ENCODE data around the gene ENTPD5.

DNA sequence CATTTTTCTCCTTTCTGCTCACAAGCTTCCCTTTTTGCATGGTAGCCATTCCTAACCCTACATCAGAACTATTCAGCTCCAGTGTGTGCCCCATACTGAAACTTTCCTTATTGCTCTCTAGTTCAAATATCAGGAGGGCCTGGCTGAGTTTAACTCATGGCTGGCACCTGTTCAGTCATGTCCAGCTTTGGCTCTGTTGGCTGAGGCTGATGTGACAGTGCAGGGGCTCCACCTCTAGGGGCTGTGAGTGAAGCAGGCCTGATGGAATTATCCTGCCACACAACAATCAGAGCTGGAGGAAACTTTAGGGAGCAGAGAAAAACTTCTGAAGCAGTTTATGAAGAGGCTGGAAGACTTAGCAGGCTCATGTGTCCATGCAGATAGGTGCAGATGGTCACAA is 60.5 kb downstream of the ENTPD5 start:
- TF ChIP-seq, protein P1, sequence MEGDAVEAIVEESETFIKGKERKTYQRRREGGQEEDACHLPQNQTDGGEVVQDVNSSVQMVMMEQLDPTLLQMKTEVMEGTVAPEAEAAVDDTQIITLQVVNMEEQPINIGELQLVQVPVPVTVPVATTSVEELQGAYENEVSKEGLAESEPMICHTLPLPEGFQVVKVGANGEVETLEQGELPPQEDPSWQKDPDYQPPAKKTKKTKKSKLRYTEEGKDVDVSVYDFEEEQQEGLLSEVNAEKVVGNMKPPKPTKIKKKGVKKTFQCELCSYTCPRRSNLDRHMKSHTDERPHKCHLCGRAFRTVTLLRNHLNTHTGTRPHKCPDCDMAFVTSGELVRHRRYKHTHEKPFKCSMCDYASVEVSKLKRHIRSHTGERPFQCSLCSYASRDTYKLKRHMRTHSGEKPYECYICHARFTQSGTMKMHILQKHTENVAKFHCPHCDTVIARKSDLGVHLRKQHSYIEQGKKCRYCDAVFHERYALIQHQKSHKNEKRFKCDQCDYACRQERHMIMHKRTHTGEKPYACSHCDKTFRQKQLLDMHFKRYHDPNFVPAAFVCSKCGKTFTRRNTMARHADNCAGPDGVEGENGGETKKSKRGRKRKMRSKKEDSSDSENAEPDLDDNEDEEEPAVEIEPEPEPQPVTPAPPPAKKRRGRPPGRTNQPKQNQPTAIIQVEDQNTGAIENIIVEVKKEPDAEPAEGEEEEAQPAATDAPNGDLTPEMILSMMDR (IDR thresholded peaks at IDR 0.05; ENCODE audit: extremely low read depth in 1 of 2, insufficient read depth in 1 of 2, low read depth in 1 of 2, low read length in 2 of 2), result no peak
- TF ChIP-seq EZH2 (IDR thresholded peaks at IDR 0.05; ENCODE audit: borderline replicate concordance, low read depth, low read length, severe bottlenecking) (no peak), POLR2AphosphoS5 (IDR thresholded peaks at IDR 0.05; ENCODE audit: insufficient read depth, low read depth, low read length) (no peak)
- TF ChIP-seq, protein P2, sequence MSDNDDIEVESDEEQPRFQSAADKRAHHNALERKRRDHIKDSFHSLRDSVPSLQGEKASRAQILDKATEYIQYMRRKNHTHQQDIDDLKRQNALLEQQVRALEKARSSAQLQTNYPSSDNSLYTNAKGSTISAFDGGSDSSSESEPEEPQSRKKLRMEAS (IDR thresholded peaks at IDR 0.05; ENCODE audit: insufficient read depth, insufficient read length), result no peak
